NCI-H2107 (cell line): ENCODE results near the gene NCR2.
A peak's percentile ranks its signal among the peaks of the same experiment; 100 is the strongest.
"Not testable (repeated sequence)": the region's sequence is repeated elsewhere in the genome, so short reads cannot be mapped to it uniquely, and the experiment has no call there.

ENCODE experiments used
- DNase-seq: peaks from one replicate; lab custom pipeline; 2025; lab: John Stamatoyannopoulos, UW

Gene NCR2

GRCh38 chr6:41335296-41335695, at the start of gene NCR2:
Gene NCR2, plus strand, starts transcription at chr6:41335608. Its CDS starts 269 bp downstream, at chr6:41335877.
- DNase-seq: no peak

GRCh38 chr6:41286544-41287346, 48.7 kb upstream of the NCR2 start, which contains the start of gene TREM1:
Gene TREM1, minus strand, starts transcription at chr6:41286682. Its CDS starts 27 bp downstream, at chr6:41286655.
- DNase-seq: no peak

DNA sequence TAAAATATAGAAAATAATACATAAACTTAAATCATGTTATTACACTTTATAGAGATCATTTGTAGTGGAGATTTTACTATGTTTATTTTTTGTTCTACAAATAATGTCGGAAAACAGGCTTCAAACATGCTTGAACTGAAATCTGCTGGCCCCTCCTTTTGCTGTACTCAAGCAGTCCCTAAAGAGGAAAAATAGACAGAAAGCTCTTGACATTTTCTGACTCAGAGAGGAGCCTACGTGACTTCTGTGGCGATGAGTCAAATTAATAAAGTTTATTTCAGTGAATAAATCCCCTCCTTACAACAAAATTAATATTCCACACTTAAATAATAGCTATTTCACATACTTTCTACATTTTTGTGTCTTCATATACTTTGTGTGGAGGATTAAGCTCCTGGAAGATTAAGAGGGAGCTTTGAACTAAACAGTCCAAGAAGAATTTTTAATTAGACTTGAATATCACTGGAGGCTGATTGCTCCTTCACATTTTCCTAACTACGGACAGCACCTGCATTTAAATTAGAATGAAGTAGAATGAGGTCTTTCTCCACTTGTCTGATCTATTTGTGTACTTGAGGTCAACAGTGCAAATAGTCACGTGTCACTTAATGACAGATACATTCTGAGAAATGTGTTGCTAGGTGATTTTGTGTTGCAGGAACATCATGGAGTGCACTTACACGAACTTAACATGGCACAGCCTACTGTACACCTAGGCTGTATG, 47.2 kb upstream of the NCR2 start:
- DNase-seq: no peak

- no peak for DNase-seq
Observed at GRCh38 chr6:41288754-41289129, 46.7 kb upstream of the NCR2 start.

DNA sequence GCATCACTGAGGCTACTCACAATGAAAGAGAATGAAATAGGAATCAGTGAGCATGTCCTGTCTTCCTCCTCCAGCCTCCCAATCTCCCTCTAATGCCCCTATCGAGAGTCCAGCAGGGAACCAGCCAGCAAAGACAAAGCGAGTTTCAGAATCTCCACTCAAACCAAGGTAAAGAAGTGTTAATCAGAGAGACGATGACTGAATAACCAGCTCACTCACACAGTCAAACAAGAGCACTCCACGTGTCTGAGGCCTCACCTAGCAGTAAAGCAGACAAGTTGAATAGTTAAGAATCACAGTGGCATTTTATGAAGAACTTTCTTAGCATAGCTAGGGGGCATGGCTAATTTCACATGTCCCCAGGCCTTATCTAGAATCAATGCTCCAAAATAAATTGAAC, 45.6 kb upstream of the NCR2 start:
- DNase-seq: no peak

- no peak for DNase-seq
Observed at GRCh38 chr6:41291717-41292116, 43.7 kb upstream of the NCR2 start.

DNA sequence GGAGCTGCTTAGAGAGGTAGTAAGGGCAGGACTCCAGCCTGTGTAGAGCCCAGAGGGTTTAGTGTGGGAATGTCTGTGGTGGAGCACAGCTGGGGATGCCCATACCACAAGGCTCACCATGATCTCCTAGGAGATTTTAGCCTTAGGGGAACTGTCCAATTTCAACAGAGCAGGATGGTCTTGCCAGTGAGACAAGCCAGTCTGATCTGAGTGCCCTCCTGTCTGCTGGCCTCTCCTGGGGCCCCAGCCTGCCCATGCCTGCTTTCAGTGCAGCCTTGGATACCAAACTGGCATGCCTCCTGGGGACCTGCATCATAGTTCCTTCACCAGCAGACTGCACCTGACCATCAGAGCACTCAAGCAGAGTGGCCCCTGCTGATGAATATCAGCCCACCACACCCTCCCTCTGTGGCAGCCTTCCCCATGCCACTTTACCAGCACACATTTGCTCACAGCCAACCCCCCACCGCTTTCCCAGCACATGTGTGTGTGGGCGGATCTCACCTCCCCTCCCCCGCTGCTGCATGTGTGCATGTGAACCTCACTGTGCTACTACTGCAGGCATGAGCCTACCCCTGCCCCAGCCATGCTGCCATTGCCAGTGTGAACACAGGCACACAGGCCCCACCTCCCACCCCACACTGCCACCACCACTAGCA, 41.1 kb upstream of the NCR2 start:
- no peak for DNase-seq

DNA sequence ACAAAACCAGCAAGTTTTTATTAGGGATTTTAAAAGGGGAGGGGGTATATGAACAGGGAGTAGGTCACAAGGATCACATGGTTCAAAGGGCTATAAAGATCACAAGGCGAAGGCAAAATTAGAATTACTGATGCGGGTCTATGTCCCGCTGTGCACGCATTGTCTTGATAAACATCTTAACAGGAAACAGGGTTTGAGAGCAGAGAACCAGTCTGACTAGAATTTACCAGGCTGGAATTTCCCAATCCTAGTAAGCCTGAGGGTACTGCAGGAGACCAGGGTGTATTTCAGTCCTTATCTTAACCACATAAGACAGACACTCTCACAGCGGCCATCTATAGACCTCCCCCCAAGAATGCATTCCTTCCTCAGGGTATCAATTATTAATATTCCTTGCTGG, 38.2 kb upstream of the NCR2 start:
- DNase-seq: not testable (repeated sequence)

- DNase-seq: no peak
Observed at GRCh38 chr6:41298785-41299502, 36.5 kb upstream of the NCR2 start.

GRCh38 chr6:41302638-41303037, 32.8 kb upstream of the NCR2 start:
- DNase-seq: no peak

DNA sequence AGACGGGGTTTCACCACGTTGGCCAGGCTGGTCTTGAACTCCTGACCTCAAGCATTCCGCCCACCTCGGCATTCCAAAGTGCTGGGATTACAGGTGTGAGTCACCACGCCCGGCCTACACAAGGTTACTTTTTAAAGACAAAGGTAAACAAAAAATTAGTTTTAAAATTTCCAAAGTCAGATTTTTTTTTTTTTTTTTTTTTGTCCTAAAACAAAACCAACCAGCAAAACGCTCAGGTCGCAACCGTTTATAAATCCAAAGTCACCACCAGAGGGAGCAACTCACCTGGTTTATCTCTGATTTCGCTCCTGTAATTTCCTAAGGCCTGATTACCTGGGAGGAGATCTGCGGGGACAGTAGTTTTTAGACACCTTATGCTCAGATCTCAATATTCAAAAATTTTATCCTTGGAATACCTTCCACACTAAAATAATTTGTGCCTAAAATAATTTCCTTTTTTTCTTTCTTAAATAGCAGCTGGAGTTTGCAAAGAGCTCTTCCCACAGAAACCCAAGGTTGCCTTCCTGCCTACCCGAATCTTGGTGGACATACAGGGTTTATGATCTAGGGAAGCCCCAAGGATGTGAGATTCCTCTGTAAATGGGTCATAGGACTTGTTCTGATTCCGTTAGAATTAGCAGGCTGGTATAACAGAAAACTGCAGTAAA, 29.1 kb upstream of the NCR2 start:
- peak; percentile 16 for DNase-seq

DNA sequence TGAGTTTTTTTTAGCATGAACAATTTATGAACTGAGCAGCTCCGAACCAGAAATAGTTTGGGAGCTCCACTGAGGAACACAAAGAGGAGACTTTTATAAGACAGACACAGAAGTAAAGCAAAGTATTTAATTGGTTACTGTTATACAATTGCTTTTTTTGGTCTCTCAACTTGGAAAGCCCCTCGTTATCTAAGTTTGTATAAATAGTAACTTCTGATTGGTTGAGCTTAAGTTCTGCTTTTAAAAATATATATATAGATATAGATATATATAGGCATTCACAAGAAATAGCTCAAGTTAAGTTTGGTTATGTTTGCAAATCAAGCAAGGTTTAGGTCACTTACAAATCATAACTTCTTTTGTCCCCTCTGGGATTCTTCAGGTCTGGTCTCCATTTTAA, 20.2 kb upstream of the NCR2 start:
- no peak for DNase-seq

GRCh38 chr6:41315943-41316620, 19.3 kb upstream of the NCR2 start:
- no peak for DNase-seq

- no peak for DNase-seq
Observed at GRCh38 chr6:41318261-41318653, 17.2 kb upstream of the NCR2 start.

DNA sequence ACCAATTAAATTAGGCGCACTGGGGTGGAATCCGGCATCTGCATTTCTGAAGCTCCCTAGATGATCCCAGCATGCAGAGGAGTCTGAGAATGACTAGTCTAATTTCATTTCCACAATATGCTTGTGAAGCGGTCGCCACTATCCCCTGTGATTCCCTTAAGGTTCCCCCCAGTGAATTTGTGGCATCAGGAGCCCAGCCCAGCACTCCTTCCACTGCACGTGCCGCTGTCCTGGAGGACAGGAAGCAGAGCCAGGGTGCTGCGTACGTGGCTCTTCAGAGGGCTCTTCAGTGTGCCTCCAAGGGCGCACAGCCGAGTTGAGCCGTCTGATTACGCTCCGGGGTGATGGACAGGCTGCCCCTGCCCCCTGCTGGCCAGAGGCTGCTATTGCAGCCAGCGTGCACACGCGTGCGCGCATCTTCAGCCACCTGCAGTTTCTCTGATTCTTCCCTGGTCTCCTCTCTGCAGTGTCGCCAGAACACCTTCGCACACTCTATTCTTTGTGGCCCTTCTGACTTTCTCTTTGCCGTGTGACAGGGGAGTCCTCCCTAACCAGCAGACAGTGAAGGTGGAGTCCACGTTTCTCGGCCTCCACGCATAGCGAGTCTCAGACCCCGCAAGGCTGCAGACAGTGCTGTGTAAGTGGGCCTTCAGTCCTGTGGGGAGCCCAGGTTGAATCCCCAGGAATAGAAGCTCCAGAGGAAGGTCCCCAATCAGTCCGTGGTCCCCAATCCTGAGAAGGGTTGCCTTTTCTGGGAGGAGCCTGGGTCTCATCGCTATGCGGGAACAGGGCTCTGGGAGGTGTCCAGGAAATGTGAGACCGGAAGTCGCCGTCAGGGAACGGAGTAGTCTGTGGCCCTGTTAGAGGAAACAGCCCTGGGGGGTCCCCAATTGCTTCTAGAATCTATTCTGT, 16.5 kb upstream of the NCR2 start:
- peak; percentile 74 for DNase-seq

GRCh38 chr6:41321183-41321582, 14.2 kb upstream of the NCR2 start:
- no peak for DNase-seq

DNA sequence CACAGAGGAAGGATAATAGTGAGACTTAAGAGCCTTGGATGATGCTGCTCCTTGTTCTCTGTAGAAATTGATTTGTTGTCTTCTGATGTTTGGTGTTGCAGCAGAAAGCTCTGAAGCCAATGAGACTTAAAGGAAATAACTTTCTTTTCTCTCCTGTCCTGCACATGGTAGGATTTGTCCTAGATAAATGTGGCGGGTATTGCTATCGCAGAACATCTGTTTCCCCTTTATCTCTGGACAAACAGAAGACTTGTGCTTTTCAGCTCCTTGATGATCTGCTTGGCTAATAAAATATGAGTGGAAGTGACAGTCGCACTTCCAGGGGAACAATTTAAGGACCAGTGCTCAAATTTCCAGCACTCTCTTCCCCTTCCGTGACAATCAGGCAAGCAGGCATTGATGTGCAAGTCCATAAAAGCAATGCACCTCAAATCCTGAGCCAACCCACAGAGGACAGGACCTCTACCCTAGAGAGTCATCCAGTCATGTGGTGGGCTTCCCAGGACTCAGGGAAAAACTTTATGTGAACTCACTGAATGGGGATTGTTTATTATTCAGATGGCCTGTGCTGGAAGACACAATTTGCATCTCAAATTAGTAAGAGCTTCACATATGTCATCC, 9.9 kb upstream of the NCR2 start:
- DNase-seq: no peak

DNA sequence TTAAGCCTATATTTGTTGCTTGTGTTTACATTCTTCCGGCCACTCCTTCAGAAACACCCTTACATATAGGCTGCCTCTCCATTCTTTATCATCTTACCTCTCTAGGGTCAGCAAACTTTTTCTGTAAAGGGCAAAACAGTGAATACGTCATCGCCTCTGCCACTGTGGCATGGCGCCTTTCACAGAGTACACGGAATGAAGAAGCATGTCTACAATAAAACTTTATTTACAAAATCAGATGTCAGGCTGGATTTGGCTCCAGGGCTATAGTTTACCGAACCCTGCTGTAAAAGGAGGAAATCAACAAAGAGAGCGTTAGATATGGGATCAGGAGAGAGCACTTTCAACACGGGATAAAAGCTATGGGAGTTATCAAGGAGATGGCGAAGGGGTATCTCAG, 9.3 kb upstream of the NCR2 start:
- no peak for DNase-seq

- no peak for DNase-seq
Observed at GRCh38 chr6:41327177-41327576, 8.2 kb upstream of the NCR2 start.
